Esophagus muscularis mucosa (tissue), 3 donors: Measurements from ENCODE around the gene ATF7.

ENCODE experiments used
- EP300 ChIP-seq: sonication (generic); formaldehyde crosslinking; IDR thresholded peaks from one replicate; pipeline ENCODE4 v1.6.1; 2017; ENCODE audit warnings: antibody characterized with exemption
- TF ChIP-seq, protein P1 (sequence below), 3 experiments: fragments of 200-600 bp in 2 of 3; fragments of 450-650 bp in 1 of 3; sonication (generic) in 2 of 3; IDR thresholded peaks; one replicate each; pipeline ENCODE4 v1.5.1; 2017 to 2019; ENCODE audit warnings: antibody characterized with exemption in 3 of 3, mild to moderate bottlenecking in 2 of 3, moderate library complexity in 1 of 3

DNA sequence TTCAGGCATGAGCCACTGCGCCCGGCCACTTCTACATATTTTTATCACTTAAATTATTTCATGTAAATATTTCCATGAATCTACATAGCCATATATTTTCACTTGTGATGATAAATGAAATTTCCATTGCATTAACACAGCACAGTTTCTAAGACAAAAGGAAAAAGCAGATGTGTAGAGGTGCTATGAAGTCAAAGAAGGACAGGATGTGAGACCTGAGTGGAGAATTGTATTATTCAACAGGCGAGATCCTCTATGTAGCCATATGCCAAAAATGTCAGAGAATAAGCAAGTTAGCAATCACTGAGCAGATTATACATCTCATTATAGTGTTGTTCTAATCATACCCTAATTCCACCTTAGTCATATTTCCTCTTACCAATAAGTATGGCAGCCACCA lies 38.1 kb downstream of the ATF7 start:
- TF ChIP-seq, protein P1, sequence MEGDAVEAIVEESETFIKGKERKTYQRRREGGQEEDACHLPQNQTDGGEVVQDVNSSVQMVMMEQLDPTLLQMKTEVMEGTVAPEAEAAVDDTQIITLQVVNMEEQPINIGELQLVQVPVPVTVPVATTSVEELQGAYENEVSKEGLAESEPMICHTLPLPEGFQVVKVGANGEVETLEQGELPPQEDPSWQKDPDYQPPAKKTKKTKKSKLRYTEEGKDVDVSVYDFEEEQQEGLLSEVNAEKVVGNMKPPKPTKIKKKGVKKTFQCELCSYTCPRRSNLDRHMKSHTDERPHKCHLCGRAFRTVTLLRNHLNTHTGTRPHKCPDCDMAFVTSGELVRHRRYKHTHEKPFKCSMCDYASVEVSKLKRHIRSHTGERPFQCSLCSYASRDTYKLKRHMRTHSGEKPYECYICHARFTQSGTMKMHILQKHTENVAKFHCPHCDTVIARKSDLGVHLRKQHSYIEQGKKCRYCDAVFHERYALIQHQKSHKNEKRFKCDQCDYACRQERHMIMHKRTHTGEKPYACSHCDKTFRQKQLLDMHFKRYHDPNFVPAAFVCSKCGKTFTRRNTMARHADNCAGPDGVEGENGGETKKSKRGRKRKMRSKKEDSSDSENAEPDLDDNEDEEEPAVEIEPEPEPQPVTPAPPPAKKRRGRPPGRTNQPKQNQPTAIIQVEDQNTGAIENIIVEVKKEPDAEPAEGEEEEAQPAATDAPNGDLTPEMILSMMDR (IDR thresholded peaks at IDR 0.05): no peak
- no peak for TF ChIP-seq EP300
